NCI-H526 (cell line): Measurements from ENCODE around the gene FBXO11.

Source experiments
- DNase-seq, 2 experiments: peaks; one replicate each; lab custom pipeline; 2025; lab: John Stamatoyannopoulos, UW

The FBXO11 gene

GRCh38 chr2:47783486-47784351 lies 122.6 kb downstream of the FBXO11 start:
- peak; percentile 66 to 88 for DNase-seq

- peak; percentile 69 to 95 for DNase-seq
These were observed 123.4 kb downstream of the FBXO11 start, which contains the start of gene MSH6 for GRCh38 chr2:47782671-47783485. Gene MSH6 (plus strand): TSS chr2:47783145. CDS start chr2:47783234, 89 bp downstream.

- DNase-seq = peak in 1 of 2 experiments; percentile 24
These were observed 124.0 kb downstream of the FBXO11 start for GRCh38 chr2:47782381-47782670.

- DNase-seq = no peak
These were observed 126.9 kb downstream of the FBXO11 start for GRCh38 chr2:47779426-47779790.

- DNase-seq = no peak
These were observed 127.4 kb downstream of the FBXO11 start for GRCh38 chr2:47778698-47779425.

GRCh38 chr2:47777277-47777937 lies 128.9 kb downstream of the FBXO11 start:
- DNase-seq = no peak

- no peak for DNase-seq
These were observed 131.7 kb downstream of the FBXO11 start for GRCh38 chr2:47774567-47774966.

- no peak for DNase-seq
These were observed 134.0 kb downstream of the FBXO11 start for GRCh38 chr2:47772343-47772742.

GRCh38 chr2:47771211-47771610 lies 135.1 kb downstream of the FBXO11 start:
- no peak for DNase-seq

GRCh38 chr2:47769318-47769717 lies 137.0 kb downstream of the FBXO11 start:
- no peak for DNase-seq

GRCh38 chr2:47767880-47768609 lies 138.3 kb downstream of the FBXO11 start:
- DNase-seq = peak in 1 of 2 experiments; percentile 67

GRCh38 chr2:47767497-47767844 lies 138.8 kb downstream of the FBXO11 start:
- no peak for DNase-seq

GRCh38 chr2:47751856-47752414 lies 154.4 kb downstream of the FBXO11 start:
- no peak for DNase-seq

- DNase-seq = no peak
These were observed 158.4 kb downstream of the FBXO11 start for GRCh38 chr2:47747878-47748277.

GRCh38 chr2:47744074-47744473 lies 162.2 kb downstream of the FBXO11 start:
- no peak for DNase-seq

GRCh38 chr2:47741637-47742036 lies 164.7 kb downstream of the FBXO11 start:
- no peak for DNase-seq

GRCh38 chr2:47741101-47741500 lies 165.2 kb downstream of the FBXO11 start:
- DNase-seq = no peak
